Measurements from ENCODE around the gene PSG7. TPM values are rescaled to one million over a fixed set of nuclear protein-coding genes. Genes with fewer than 3 reads are reported as not detected.
"Not testable (repeated sequence)": the region's sequence is repeated elsewhere in the genome, so short reads cannot be mapped to it uniquely, and the experiment has no call there.

Gene PSG7
- total RNA-seq, 1 donor from 2014 or later = not detected

GRCh38 chr19:42906162-42906561 is 30.8 kb downstream of the PSG7 start:
- POLR2A ChIA-PET; DNase-seq; H3K9me3 Mint-ChIP-seq; intact Hi-C loops (cut with micrococcal nuclease); ATAC-seq (ENCODE audit: low read depth); H3K36me3 Mint-ChIP-seq (ENCODE audit: low read depth); CTCF ChIA-PET; H3K27me3 Mint-ChIP-seq; H3K27ac Mint-ChIP-seq; H3K4me3 Mint-ChIP-seq; H3K4me1 Mint-ChIP-seq: not testable (repeated sequence)

- H3K4me3 Mint-ChIP-seq; H3K27me3 Mint-ChIP-seq; DNase-seq; H3K9me3 Mint-ChIP-seq; ATAC-seq (ENCODE audit: low read depth); POLR2A ChIA-PET; H3K27ac Mint-ChIP-seq; H3K4me1 Mint-ChIP-seq; intact Hi-C loops (cut with micrococcal nuclease); H3K36me3 Mint-ChIP-seq (ENCODE audit: low read depth); CTCF ChIA-PET: not testable (repeated sequence)
Measured at GRCh38 chr19:42900561-42900960, 36.4 kb downstream of the PSG7 start.

GRCh38 chr19:42899674-42900073 is 37.3 kb downstream of the PSG7 start:
- CTCF ChIA-PET; POLR2A ChIA-PET; DNase-seq; H3K27ac Mint-ChIP-seq; H3K27me3 Mint-ChIP-seq; intact Hi-C loops (cut with micrococcal nuclease); H3K9me3 Mint-ChIP-seq; H3K4me3 Mint-ChIP-seq; H3K36me3 Mint-ChIP-seq (ENCODE audit: low read depth); ATAC-seq (ENCODE audit: low read depth); H3K4me1 Mint-ChIP-seq: not testable (repeated sequence)

GRCh38 chr19:42899110-42899509 is 37.9 kb downstream of the PSG7 start:
- DNase-seq; H3K9me3 Mint-ChIP-seq; H3K4me1 Mint-ChIP-seq; H3K27ac Mint-ChIP-seq; ATAC-seq (ENCODE audit: low read depth); intact Hi-C loops (cut with micrococcal nuclease); H3K27me3 Mint-ChIP-seq; CTCF ChIA-PET; H3K4me3 Mint-ChIP-seq; H3K36me3 Mint-ChIP-seq (ENCODE audit: low read depth): not testable (repeated sequence)
- POLR2A ChIA-PET = interaction anchor here (0.7 kb wide), 1 partner anchor 59 kb away, joined by 3 read pairs; no protein-coding TSS in a partner anchor

- POLR2A ChIA-PET = interaction anchor here (0.7 kb wide), 1 partner anchor 60 kb away, joined by 3 read pairs; no protein-coding TSS in a partner anchor
- H3K27ac Mint-ChIP-seq; H3K9me3 Mint-ChIP-seq; intact Hi-C loops (cut with micrococcal nuclease); H3K36me3 Mint-ChIP-seq (ENCODE audit: low read depth); CTCF ChIA-PET; H3K4me1 Mint-ChIP-seq; ATAC-seq (ENCODE audit: low read depth); H3K27me3 Mint-ChIP-seq; H3K4me3 Mint-ChIP-seq; DNase-seq: not testable (repeated sequence)
Measured at GRCh38 chr19:42898656-42899055, 38.4 kb downstream of the PSG7 start.

GRCh38 chr19:42897729-42898128 is 39.3 kb downstream of the PSG7 start:
- CTCF ChIA-PET = not testable (repeated sequence)

GRCh38 chr19:42890446-42890845 is 46.6 kb downstream of the PSG7 start:
- H3K36me3 Mint-ChIP-seq (ENCODE audit: low read depth); H3K27me3 Mint-ChIP-seq; ATAC-seq (ENCODE audit: low read depth); DNase-seq; H3K4me3 Mint-ChIP-seq; H3K27ac Mint-ChIP-seq; H3K4me1 Mint-ChIP-seq; intact Hi-C loops (cut with micrococcal nuclease); POLR2A ChIA-PET; CTCF ChIA-PET: not testable (repeated sequence)
- H3K9me3 Mint-ChIP-seq = peaks cover 14% of the 10 kb centered on the region

More at GRCh38 chr19:42897729-42898128, 39.3 kb downstream of the PSG7 start:
- H3K9me3 Mint-ChIP-seq; H3K36me3 Mint-ChIP-seq (ENCODE audit: low read depth); H3K27ac Mint-ChIP-seq; H3K27me3 Mint-ChIP-seq; POLR2A ChIA-PET; intact Hi-C loops (cut with micrococcal nuclease); H3K4me1 Mint-ChIP-seq; ATAC-seq (ENCODE audit: low read depth); DNase-seq; H3K4me3 Mint-ChIP-seq: not testable (repeated sequence)

- intact Hi-C loops (cut with micrococcal nuclease); DNase-seq; H3K4me3 Mint-ChIP-seq; POLR2A ChIA-PET; H3K27ac Mint-ChIP-seq; CTCF ChIA-PET; H3K4me1 Mint-ChIP-seq; H3K36me3 Mint-ChIP-seq (ENCODE audit: low read depth); ATAC-seq (ENCODE audit: low read depth): not testable (repeated sequence)
- Mint-ChIP-seq H3K27me3 (peaks cover 19% of the 10 kb centered on the region), H3K9me3 (peaks cover 13% of the 10 kb centered on the region)
Measured at GRCh38 chr19:42887876-42888445, 49.0 kb downstream of the PSG7 start.

GRCh38 chr19:42882730-42883129 is 54.3 kb downstream of the PSG7 start:
- H3K4me1 Mint-ChIP-seq; H3K27ac Mint-ChIP-seq; H3K36me3 Mint-ChIP-seq (ENCODE audit: low read depth); ATAC-seq (ENCODE audit: low read depth); intact Hi-C loops (cut with micrococcal nuclease); POLR2A ChIA-PET; H3K9me3 Mint-ChIP-seq; DNase-seq; H3K4me3 Mint-ChIP-seq; CTCF ChIA-PET: not testable (repeated sequence)
- H3K27me3 Mint-ChIP-seq = peaks cover 23% of the 10 kb centered on the region

- H3K4me3 Mint-ChIP-seq; intact Hi-C loops (cut with micrococcal nuclease); DNase-seq; H3K9me3 Mint-ChIP-seq; H3K4me1 Mint-ChIP-seq; CTCF ChIA-PET; POLR2A ChIA-PET; H3K36me3 Mint-ChIP-seq (ENCODE audit: low read depth); H3K27ac Mint-ChIP-seq; ATAC-seq (ENCODE audit: low read depth): not testable (repeated sequence)
- peaks cover 21% of the 10 kb centered on the region for H3K27me3 Mint-ChIP-seq
Measured at GRCh38 chr19:42882010-42882409, 55.0 kb downstream of the PSG7 start.

GRCh38 chr19:42881279-42881678 is 55.7 kb downstream of the PSG7 start:
- DNase-seq; ATAC-seq (ENCODE audit: low read depth); H3K36me3 Mint-ChIP-seq (ENCODE audit: low read depth); POLR2A ChIA-PET; CTCF ChIA-PET; H3K27ac Mint-ChIP-seq; H3K4me3 Mint-ChIP-seq; intact Hi-C loops (cut with micrococcal nuclease); H3K9me3 Mint-ChIP-seq; H3K4me1 Mint-ChIP-seq: not testable (repeated sequence)
- peaks cover 21% of the 10 kb centered on the region for H3K27me3 Mint-ChIP-seq

GRCh38 chr19:42880621-42881020 is 56.4 kb downstream of the PSG7 start:
- DNase-seq; ATAC-seq (ENCODE audit: low read depth); H3K4me1 Mint-ChIP-seq; intact Hi-C loops (cut with micrococcal nuclease); CTCF ChIA-PET; H3K9me3 Mint-ChIP-seq; POLR2A ChIA-PET; H3K36me3 Mint-ChIP-seq (ENCODE audit: low read depth); H3K4me3 Mint-ChIP-seq; H3K27ac Mint-ChIP-seq: not testable (repeated sequence)
- peaks cover 21% of the 10 kb centered on the region for H3K27me3 Mint-ChIP-seq

Data from activated B cell treated with CpG ODN at 0.5 μM for 24 hours (primary cell).